ENCODE results near the gene IKBKE.
A peak's percentile ranks its signal among the peaks of the same experiment; 100 is the strongest.

The IKBKE gene

DNA sequence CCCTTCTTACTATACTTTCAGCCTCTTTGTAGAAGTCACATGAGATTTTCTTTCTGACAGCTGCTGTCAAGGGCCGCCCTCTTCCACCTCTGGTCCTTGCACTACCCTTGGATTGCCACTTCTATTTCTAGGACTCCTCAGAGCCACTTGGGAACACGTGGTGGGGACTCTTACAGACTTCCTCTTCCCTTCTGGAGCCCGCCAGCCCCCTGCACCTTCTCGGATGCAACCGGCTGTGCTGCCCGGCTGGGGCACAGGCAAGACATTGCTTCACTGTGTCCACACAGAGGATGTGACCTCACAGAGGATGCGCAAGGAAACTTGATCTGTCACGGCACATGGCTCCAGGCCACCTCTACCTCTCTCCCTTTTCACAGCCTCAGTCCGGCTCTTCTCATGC lies 2.4 kb upstream of the IKBKE start:
- no peaks in the 10 kb centered on the region for H3K36me3 ChIP-seq (ENCODE audit: control insufficient read depth, low read length)
- no peaks in the 10 kb centered on the region for H3K27me3 ChIP-seq (ENCODE audit: control insufficient read depth, low read length)
- H3K4me3 ChIP-seq (ENCODE audit: low read length) = peak overlapping the region; percentile 13
- no peaks in the 10 kb centered on the region for H3K9me2 ChIP-seq (replicated peaks; ENCODE audit: control insufficient read depth, low read length)
- H3F3A ChIP-seq (ENCODE audit: control insufficient read depth, insufficient read depth) = 0 out of 2 replicates have a peak, but pooled peaks cover 3% of the 10 kb centered on the region
- H4K20me1 ChIP-seq (ENCODE audit: control insufficient read depth, insufficient read depth, low read depth, low read length) = no peaks in the 10 kb centered on the region; the same call in 1 of the 2 replicates
- H3K27ac ChIP-seq (ENCODE audit: low read depth, low read length) = no peak overlapping the region
- no peaks in the 10 kb centered on the region for H3K79me2 ChIP-seq (ENCODE audit: control insufficient read depth, low read length)
- H3K4me1 ChIP-seq (ENCODE audit: control insufficient read depth, low read length) = peaks cover 62% of the 10 kb centered on the region
- no peaks in the 10 kb centered on the region for H3K9me3 ChIP-seq (ENCODE audit: control insufficient read depth, insufficient read depth, low read length)
- no peak for TF ChIP-seq EZH2phosphoT487 (IDR thresholded peaks at IDR 0.05; ENCODE audit: borderline replicate concordance, low read length)
- TF ChIP-seq, protein P1, sequence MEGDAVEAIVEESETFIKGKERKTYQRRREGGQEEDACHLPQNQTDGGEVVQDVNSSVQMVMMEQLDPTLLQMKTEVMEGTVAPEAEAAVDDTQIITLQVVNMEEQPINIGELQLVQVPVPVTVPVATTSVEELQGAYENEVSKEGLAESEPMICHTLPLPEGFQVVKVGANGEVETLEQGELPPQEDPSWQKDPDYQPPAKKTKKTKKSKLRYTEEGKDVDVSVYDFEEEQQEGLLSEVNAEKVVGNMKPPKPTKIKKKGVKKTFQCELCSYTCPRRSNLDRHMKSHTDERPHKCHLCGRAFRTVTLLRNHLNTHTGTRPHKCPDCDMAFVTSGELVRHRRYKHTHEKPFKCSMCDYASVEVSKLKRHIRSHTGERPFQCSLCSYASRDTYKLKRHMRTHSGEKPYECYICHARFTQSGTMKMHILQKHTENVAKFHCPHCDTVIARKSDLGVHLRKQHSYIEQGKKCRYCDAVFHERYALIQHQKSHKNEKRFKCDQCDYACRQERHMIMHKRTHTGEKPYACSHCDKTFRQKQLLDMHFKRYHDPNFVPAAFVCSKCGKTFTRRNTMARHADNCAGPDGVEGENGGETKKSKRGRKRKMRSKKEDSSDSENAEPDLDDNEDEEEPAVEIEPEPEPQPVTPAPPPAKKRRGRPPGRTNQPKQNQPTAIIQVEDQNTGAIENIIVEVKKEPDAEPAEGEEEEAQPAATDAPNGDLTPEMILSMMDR (IDR thresholded peaks at IDR 0.05; ENCODE audit: low read depth, low read length, poor library complexity, severe bottlenecking) = no peak
- peak overlapping the region; percentile 34 for H3K4me2 ChIP-seq (ENCODE audit: low read length)

DNA sequence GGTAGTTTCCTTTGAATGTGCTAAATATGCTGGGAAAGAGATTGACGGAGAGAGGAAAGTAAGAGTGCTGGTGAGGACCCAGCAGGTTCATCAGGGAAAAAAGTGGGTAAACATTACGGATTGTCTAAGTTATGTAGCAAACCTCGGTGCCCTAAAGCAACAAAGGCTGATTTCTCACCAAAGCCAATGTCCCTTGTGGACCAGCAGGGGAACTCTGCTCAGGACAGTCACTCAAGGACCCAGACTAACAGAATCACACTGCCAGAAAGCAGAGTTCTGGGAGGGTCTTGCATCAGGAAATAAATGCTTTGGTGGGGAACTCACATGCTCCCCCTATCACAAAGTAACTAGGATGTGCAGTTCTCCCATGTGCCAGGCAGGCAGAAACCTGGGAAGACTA lies 1.7 kb upstream of the IKBKE start:
- Histone ChIP-seq H3K9me3 (ENCODE audit: control insufficient read depth, insufficient read depth, low read length) (no peaks in the 10 kb centered on the region), H3K4me2 (ENCODE audit: low read length) (peak overlapping the region; percentile 34), H3K4me3 (ENCODE audit: low read length) (peak overlapping the region; percentile 13), H3F3A (ENCODE audit: control insufficient read depth, insufficient read depth) (0 out of 2 replicates have a peak, but pooled peaks cover 3% of the 10 kb centered on the region), H3K79me2 (ENCODE audit: control insufficient read depth, low read length) (no peaks in the 10 kb centered on the region), H3K9me2 (replicated peaks; ENCODE audit: control insufficient read depth, low read length) (no peaks in the 10 kb centered on the region), H3K36me3 (ENCODE audit: control insufficient read depth, low read length) (peaks cover 4% of the 10 kb centered on the region), H4K20me1 (ENCODE audit: control insufficient read depth, insufficient read depth, low read depth, low read length) (no peaks in the 10 kb centered on the region; the same call in 1 of the 2 replicates), H3K27ac (ENCODE audit: low read depth, low read length) (no peak overlapping the region), H3K4me1 (ENCODE audit: control insufficient read depth, low read length) (peaks cover 65% of the 10 kb centered on the region), H3K27me3 (ENCODE audit: control insufficient read depth, low read length) (no peaks in the 10 kb centered on the region)
- TF ChIP-seq, protein P1 (IDR thresholded peaks at IDR 0.05; ENCODE audit: low read depth, low read length, poor library complexity, severe bottlenecking) = no peak
- TF ChIP-seq EZH2phosphoT487 (IDR thresholded peaks at IDR 0.05; ENCODE audit: borderline replicate concordance, low read length) = no peak

DNA sequence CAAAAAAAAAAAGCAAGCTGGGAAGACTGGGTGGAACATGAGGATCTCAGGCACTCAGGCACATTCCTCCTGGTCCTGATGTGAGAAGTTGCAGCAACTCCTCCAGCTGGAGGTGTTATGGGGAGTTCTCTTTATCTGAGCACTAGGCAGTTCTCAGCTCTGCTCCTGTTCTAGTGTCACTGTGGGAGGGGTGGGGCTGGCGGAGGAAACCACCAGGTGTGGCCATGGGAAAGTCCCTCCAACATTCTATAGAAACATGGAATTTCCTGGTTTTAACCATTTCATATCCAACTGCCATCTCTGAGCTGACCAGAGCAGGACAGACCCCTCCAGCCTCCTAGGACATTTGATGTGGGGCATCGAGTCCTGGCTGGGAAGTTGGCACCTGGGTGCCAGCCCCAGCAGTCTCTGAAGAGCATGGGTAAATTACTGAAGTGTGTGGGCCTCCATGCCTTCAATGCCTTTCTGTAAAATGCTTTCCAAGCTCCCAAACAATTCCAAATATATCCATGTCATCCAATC lies 804 bp upstream of the IKBKE start:
- no peak overlapping the region for H3K27ac ChIP-seq (ENCODE audit: low read depth, low read length)
- no peaks in the 10 kb centered on the region; the same call in 1 of the 2 replicates for H4K20me1 ChIP-seq (ENCODE audit: control insufficient read depth, insufficient read depth, low read depth, low read length)
- peak overlapping the region; percentile 84 for H3K4me3 ChIP-seq (ENCODE audit: low read length)
- no peaks in the 10 kb centered on the region for H3K9me3 ChIP-seq (ENCODE audit: control insufficient read depth, insufficient read depth, low read length)
- H3K27me3 ChIP-seq (ENCODE audit: control insufficient read depth, low read length) = no peaks in the 10 kb centered on the region
- TF ChIP-seq EZH2phosphoT487 (IDR thresholded peaks at IDR 0.05; ENCODE audit: borderline replicate concordance, low read length) = no peak
- TF ChIP-seq, protein P1 (IDR thresholded peaks at IDR 0.05; ENCODE audit: low read depth, low read length, poor library complexity, severe bottlenecking) = no peak
- H3K36me3 ChIP-seq (ENCODE audit: control insufficient read depth, low read length) = peaks cover 5% of the 10 kb centered on the region
- H3K9me2 ChIP-seq (replicated peaks; ENCODE audit: control insufficient read depth, low read length) = no peaks in the 10 kb centered on the region
- H3F3A ChIP-seq (ENCODE audit: control insufficient read depth, insufficient read depth) = 0 out of 2 replicates have a peak, but pooled peaks cover 3% of the 10 kb centered on the region
- peaks cover 65% of the 10 kb centered on the region for H3K4me1 ChIP-seq (ENCODE audit: control insufficient read depth, low read length)
- no peaks in the 10 kb centered on the region for H3K79me2 ChIP-seq (ENCODE audit: control insufficient read depth, low read length)
- peak overlapping the region; percentile 69 for H3K4me2 ChIP-seq (ENCODE audit: low read length)

All from DOHH2 (cell line).